GM12878 (cell line): Measurements from ENCODE around the gene CELF6. TPM values are rescaled to one million over a fixed set of nuclear protein-coding genes. Genes with fewer than 3 reads are reported as not detected.
A peak's percentile ranks its signal among the peaks of the same experiment; 100 is the strongest.

ENCODE experiments used
- BCLAF1 ChIP-seq: fragments of 450-650 bp; IDR thresholded peaks from 2 replicates; pipeline ENCODE4 v1.6.1; 2017; ENCODE audit warnings: antibody characterized with exemption, mild to moderate bottlenecking, moderate library complexity
- CREB1 ChIP-seq: IDR thresholded peaks from 2 replicates; pipeline ENCODE4 v1.6.1; 2012; ENCODE audit warnings: low read depth, mild to moderate bottlenecking, inconsistent platforms
- CTCF ChIP-seq, 3 experiments: IDR thresholded peaks in 2 of 3; conservative IDR thresholded peaks in 1 of 3; 2 replicates each; pipeline ENCODE4 v1.5.1; 2011; ENCODE audit warnings: low read depth in 3 of 3, low read length in 3 of 3, mild to moderate bottlenecking in 3 of 3, control low read depth in 2 of 3, moderate library complexity in 2 of 3, inconsistent platforms in 1 of 3, mixed read lengths in 1 of 3; ENCODE audit not compliant: control insufficient read depth in 2 of 3, insufficient read depth in 1 of 3; ENCODE audit errors: extremely low read depth in 1 of 3
- GABPA ChIP-seq: IDR thresholded peaks from 2 replicates; pipeline ENCODE4 v1.6.1; 2014; ENCODE audit warnings: antibody characterized with exemption, low read depth, mild to moderate bottlenecking, inconsistent platforms
- HDAC2 ChIP-seq: fragments of 200-600 bp; sonication (generic); IDR thresholded peaks from 2 replicates; pipeline ENCODE4 v1.6.1; 2017
- IKZF2 ChIP-seq, 2 experiments: fragments of 450-650 bp; IDR thresholded peaks; 2 replicates each; pipeline ENCODE4 v1.6.1; 2017; ENCODE audit warnings: mild to moderate bottlenecking in 2 of 2, moderate library complexity in 2 of 2
- JUND ChIP-seq: IDR thresholded peaks from 2 replicates; pipeline ENCODE4 v1.6.1; 2012; ENCODE audit warnings: low read depth, mild to moderate bottlenecking, low read length, improper control_type of control experiment, moderate library complexity
- KLF5 ChIP-seq: fragments of 450-650 bp; IDR thresholded peaks from 2 replicates; pipeline ENCODE4 v1.6.1; 2014; ENCODE audit warnings: mild to moderate bottlenecking; ENCODE audit not compliant: partially characterized antibody
- MLLT1 ChIP-seq: fragments of 450-650 bp; IDR thresholded peaks from 2 replicates; pipeline ENCODE4 v1.6.1; 2016; ENCODE audit warnings: mild to moderate bottlenecking
- NBN ChIP-seq: fragments of 450-650 bp; IDR thresholded peaks from 2 replicates; pipeline ENCODE4 v1.6.1; 2016
- NFYB ChIP-seq: IDR thresholded peaks from 2 replicates; pipeline ENCODE4 v1.6.1; 2011; ENCODE audit warnings: low read depth, mild to moderate bottlenecking, low read length, improper control_type of control experiment, moderate library complexity; ENCODE audit not compliant: insufficient read depth
- PAX8 ChIP-seq: fragments of 450-650 bp; IDR thresholded peaks from 2 replicates; pipeline ENCODE4 v1.6.1; 2017; ENCODE audit warnings: mild to moderate bottlenecking, moderate library complexity
- RB1 ChIP-seq: fragments of 450-650 bp; formaldehyde crosslinking; IDR thresholded peaks from 2 replicates; pipeline ENCODE4 v1.6.1; 2017; ENCODE audit warnings: mild to moderate bottlenecking, borderline replicate concordance
- RBBP5 ChIP-seq: fragments of 200-600 bp; sonication (generic); conservative IDR thresholded peaks from 2 replicates; pipeline ENCODE4 v1.6.1; 2016
- SP1 ChIP-seq: IDR thresholded peaks from one replicate; pipeline ENCODE4 v1.6.1; 2011; ENCODE audit warnings: low read depth, low read length
- TAF1 ChIP-seq: IDR thresholded peaks from 2 replicates; pipeline ENCODE4 v1.6.1; 2011; ENCODE audit warnings: mild to moderate bottlenecking, low read depth, low read length, borderline replicate concordance
- TARDBP ChIP-seq: IDR thresholded peaks from 2 replicates; pipeline ENCODE4 v1.6.1; 2016; ENCODE audit warnings: borderline replicate concordance
- TBL1XR1 ChIP-seq: IDR thresholded peaks from 2 replicates; pipeline ENCODE4 v1.6.1; 2012; ENCODE audit warnings: low read depth, low read length, improper control_type of control experiment
- TCF7 ChIP-seq: IDR thresholded peaks from 2 replicates; pipeline ENCODE4 v1.6.1; 2014; ENCODE audit warnings: antibody characterized with exemption, borderline replicate concordance
- ZNF207 ChIP-seq: fragments of 450-650 bp; IDR thresholded peaks from 2 replicates; pipeline ENCODE4 v1.6.1; 2014; ENCODE audit warnings: antibody characterized with exemption, mild to moderate bottlenecking, borderline replicate concordance
- ZNF24 ChIP-seq: fragments of 450-650 bp; IDR thresholded peaks from 2 replicates; pipeline ENCODE4 v1.6.1; 2017; ENCODE audit warnings: antibody characterized with exemption, mild to moderate bottlenecking
- ZNF622 ChIP-seq: fragments of 450-650 bp; IDR thresholded peaks from 2 replicates; pipeline ENCODE4 v1.6.1; 2017; ENCODE audit warnings: mild to moderate bottlenecking, inconsistent platforms
- ZNF687 ChIP-seq: fragments of 450-650 bp; IDR thresholded peaks from 2 replicates; pipeline ENCODE4 v1.6.1; 2017; ENCODE audit warnings: mild to moderate bottlenecking, moderate library complexity
- polyA plus RNA-seq, 11 experiments: library from polyadenylated mRNA; depleted of rRNA in 4 of 11; unstranded in 6 of 11; stranded (reverse) in 5 of 11; fragments of >200 nt; fragmentation: Nextera tagmentation in 4 of 11; fragmentation: Illumina TruSeq in 1 of 11; extraction: Ambion mirVana in 4 of 11; extraction: Trizol in 1 of 11; gene quantifications; 1 replicate in 1 of 11; 2 replicates in 10 of 11; pipeline versions ENCODE4 v1.2.1 to v1.2.3, GENCODE V29; 2011 to 2016; ENCODE audit warnings: inconsistent platforms in 2 of 11, missing spikeins in 2 of 11, low read depth in 1 of 11
- total RNA-seq, 4 experiments: library from RNA; depleted of rRNA in 3 of 4; stranded (reverse); fragments of >200 nt in 3 of 4; fragmentation: Illumina TruSeq in 1 of 4; extraction: Trizol in 1 of 4; gene quantifications; 2 replicates each; pipeline versions ENCODE4 v1.2.1 to v1.2.3, GENCODE V29; 2013 to 2021

The CELF6 gene
- total and polyA plus RNA-seq, 10 of the 15 experiments (the other 5 are each of a cell fraction or from before 2014, with no cell fraction given) = 0.06 to 0.54 (median 0.23) TPM; not detected in 1

DNA sequence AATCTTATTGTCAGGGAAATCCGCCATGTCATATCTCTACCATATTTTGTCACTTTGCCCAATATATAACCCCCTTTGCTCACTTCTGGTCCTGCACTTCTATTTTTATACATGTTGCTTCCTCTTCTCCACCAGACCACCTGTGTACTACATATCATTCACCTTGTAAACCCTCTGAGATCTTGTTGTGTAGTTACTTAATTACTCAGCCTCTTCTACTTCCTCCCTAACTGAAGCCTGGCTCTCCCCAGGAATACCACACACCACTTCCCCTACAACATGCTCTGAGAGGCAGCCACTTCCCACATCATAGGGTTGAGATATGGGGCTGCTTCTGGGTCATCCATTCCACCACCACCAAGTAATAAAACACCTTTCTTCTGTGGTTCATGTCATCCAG, 45.9 kb upstream of the CELF6 start (continued):
- no peak for TF ChIP-seq TAF1
- TF ChIP-seq RBBP5 = no peak
- TF ChIP-seq ZNF207 = no peak
- no peak; the same call in 1 of the 2 replicates for TF ChIP-seq TCF7
- no peak for TF ChIP-seq BCLAF1
- no peak for TF ChIP-seq NFYB
- no peak for TF ChIP-seq HDAC2
- no peak for TF ChIP-seq TARDBP
- TF ChIP-seq PAX8 = no peak
- no peak for TF ChIP-seq GABPA
- TF ChIP-seq CTCF (IDR thresholded peaks at IDR 0.05 in 2 of 3, conservative IDR thresholded peaks at IDR 0.05 in 1 of 3; ENCODE audit: control insufficient read depth in 2 of 3, extremely low read depth in 1 of 3, insufficient read depth in 1 of 3, low read depth in 3 of 3, low read length in 3 of 3) = no peak
- TF ChIP-seq TBL1XR1 = no peak
- peak; percentile 82 for TF ChIP-seq IKZF2 (IDR thresholded peaks at IDR 0.05)
- no peak for TF ChIP-seq ZNF687
- no peak for TF ChIP-seq JUND
- no peak for TF ChIP-seq ZNF24
- TF ChIP-seq CREB1 = peak; percentile 35; the same call in 1 of the 2 replicates
- no peak for TF ChIP-seq RB1
- peak; percentile 46; the same call in 1 of the 2 replicates for TF ChIP-seq NBN
- no peak for TF ChIP-seq ZNF622
- TF ChIP-seq MLLT1 = 0 out of 2 replicates have a peak, but pooled peaks have one; percentile 20
- TF ChIP-seq SP1 = no peak
- TF ChIP-seq KLF5 = no peak
